Measurements from ENCODE around the gene ORMDL2.
A peak's percentile ranks its signal among the peaks of the same experiment; 100 is the strongest.

The ORMDL2 gene

GRCh38 chr12:55829967-55830600 is 12.2 kb downstream of the ORMDL2 start:
- Histone ChIP-seq H3K4me3 (ENCODE audit: low read length in 2 of 2) (peak overlapping the region; percentile 63 to 98), H3K79me1 (ENCODE audit: low read depth, low read length) (peaks cover 5% of the 10 kb centered on the region), H3K27ac (replicated peaks; ENCODE audit: low read length) (peak overlapping the region; percentile 86), H4K91ac (ENCODE audit: low read depth, low read length, poor library complexity) (no peak overlapping the region), H3K4ac (ENCODE audit: low read length) (no peak overlapping the region), H4K8ac (ENCODE audit: low read depth, low read length) (no peak overlapping the region), H3K14ac (ENCODE audit: low read length) (peak overlapping the region; percentile 49), H3K9me3 (replicated peaks in 1 of 2; ENCODE audit: control insufficient read depth in 2 of 2, insufficient read depth in 1 of 2, low read depth in 1 of 2, low read length in 2 of 2) (no peaks in the 10 kb centered on the region), H3K27me3 (ENCODE audit: control insufficient read depth in 3 of 3, insufficient read depth in 3 of 3, low read depth in 1 of 3, low read length in 3 of 3) (no peaks in the 10 kb centered on the region), H2AFZ (ENCODE audit: low read length) (peak overlapping the region; percentile 91), H3K4me1 (ENCODE audit: control insufficient read depth in 2 of 2, insufficient read depth in 1 of 2, low read depth in 1 of 2, low read length in 2 of 2) (peaks cover 7 to 14% of the 10 kb centered on the region in 2 donors), H3K36me3 (replicated peaks in 1 of 2; ENCODE audit: control insufficient read depth in 2 of 2, insufficient read depth in 2 of 2, low read length in 2 of 2) (peaks cover 2 to 28% of the 10 kb centered on the region in 2 donors), H2BK15ac (ENCODE audit: low read length) (no peak overlapping the region), H2AK5ac (ENCODE audit: low read depth, low read length) (peak overlapping the region; percentile 46), H3K4me2 (ENCODE audit: insufficient read depth, low read length, poor library complexity, severe bottlenecking) (peak overlapping the region; percentile 74), H3K23ac (ENCODE audit: low read depth, low read length, poor library complexity) (peak overlapping the region; percentile 85), H2BK5ac (ENCODE audit: low read length) (peak overlapping the region; percentile 46), H3K9ac (ENCODE audit: low read depth, low read length, poor library complexity) (peak overlapping the region; percentile 93), H2BK120ac (ENCODE audit: low read depth, low read length) (peak overlapping the region; percentile 49), H2BK12ac (ENCODE audit: low read length) (no peak overlapping the region), H3K18ac (ENCODE audit: low read length) (peak overlapping the region; percentile 96)
- DNase-seq (ENCODE audit: low spot score): no peak
- WGBS, 2 donors (ENCODE audit: extremely low coverage in 2 of 2, insufficient read length in 2 of 2, insufficient replicate concordance in 1 of 2): no CpG with 5 or more reads among the region's 37 CpGs

GRCh38 chr12:55830601-55831446 is 13.0 kb downstream of the ORMDL2 start:
- Histone ChIP-seq H3K9ac (ENCODE audit: low read depth, low read length, poor library complexity) (peak overlapping the region; percentile 89), H3K4me2 (ENCODE audit: insufficient read depth, low read length, poor library complexity, severe bottlenecking) (peak overlapping the region; percentile 74), H2AFZ (ENCODE audit: low read length) (peak overlapping the region; percentile 91), H2AK5ac (ENCODE audit: low read depth, low read length) (peak overlapping the region; percentile 9), H3K79me1 (ENCODE audit: low read depth, low read length) (peaks cover 5% of the 10 kb centered on the region), H3K27me3 (ENCODE audit: control insufficient read depth in 3 of 3, insufficient read depth in 3 of 3, low read depth in 1 of 3, low read length in 3 of 3) (no peaks in the 10 kb centered on the region), H2BK5ac (ENCODE audit: low read length) (peak overlapping the region; percentile 46), H2BK15ac (ENCODE audit: low read length) (no peak overlapping the region), H3K4me1 (ENCODE audit: control insufficient read depth in 2 of 2, insufficient read depth in 1 of 2, low read depth in 1 of 2, low read length in 2 of 2) (peaks cover 7 to 14% of the 10 kb centered on the region in 2 donors), H3K36me3 (replicated peaks in 1 of 2; ENCODE audit: control insufficient read depth in 2 of 2, insufficient read depth in 2 of 2, low read length in 2 of 2) (peaks cover 2 to 24% of the 10 kb centered on the region in 2 donors), H4K8ac (ENCODE audit: low read depth, low read length) (no peak overlapping the region), H3K27ac (replicated peaks; ENCODE audit: low read length) (peak overlapping the region; percentile 86), H3K23ac (ENCODE audit: low read depth, low read length, poor library complexity) (no peak overlapping the region), H3K14ac (ENCODE audit: low read length) (no peak overlapping the region), H3K4me3 (ENCODE audit: low read length in 2 of 2) (peak overlapping the region; percentile 63 to 98), H2BK120ac (ENCODE audit: low read depth, low read length) (no peak overlapping the region), H4K91ac (ENCODE audit: low read depth, low read length, poor library complexity) (no peak overlapping the region), H3K18ac (ENCODE audit: low read length) (peak overlapping the region; percentile 86), H3K4ac (ENCODE audit: low read length) (no peak overlapping the region), H2BK12ac (ENCODE audit: low read length) (no peak overlapping the region), H3K9me3 (replicated peaks in 1 of 2; ENCODE audit: control insufficient read depth in 2 of 2, insufficient read depth in 1 of 2, low read depth in 1 of 2, low read length in 2 of 2) (no peaks in the 10 kb centered on the region)
- WGBS, 2 donors (ENCODE audit: extremely low coverage in 2 of 2, insufficient read length in 2 of 2, insufficient replicate concordance in 1 of 2): no CpG with 5 or more reads among the region's 23 CpGs
- peak; percentile 82 for DNase-seq (ENCODE audit: low spot score)

DNA sequence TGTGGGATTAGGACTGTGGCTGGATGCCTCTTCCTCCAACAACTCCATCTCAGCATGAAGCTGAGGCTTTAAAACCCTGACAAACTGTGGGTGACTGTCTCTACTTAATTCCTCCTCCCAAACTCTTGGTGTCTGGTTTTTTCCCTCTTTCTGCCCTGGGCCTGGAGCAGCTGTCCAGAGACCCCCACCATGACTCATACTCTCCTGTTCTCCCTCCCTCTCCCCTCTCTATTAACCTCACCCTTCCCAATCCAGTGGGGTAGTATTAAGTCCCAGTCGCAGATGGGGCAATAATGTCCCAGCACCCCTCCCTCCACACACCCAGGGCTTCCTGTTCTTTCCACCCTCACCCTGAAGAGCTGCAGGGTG is 13.6 kb downstream of the ORMDL2 start:
- Histone ChIP-seq H3K4me2 (ENCODE audit: insufficient read depth, low read length, poor library complexity, severe bottlenecking) (no peak overlapping the region), H3K4me1 (ENCODE audit: control insufficient read depth in 2 of 2, insufficient read depth in 1 of 2, low read depth in 1 of 2, low read length in 2 of 2) (peaks cover 7 to 14% of the 10 kb centered on the region in 2 donors), H3K23ac (ENCODE audit: low read depth, low read length, poor library complexity) (no peak overlapping the region), H3K36me3 (replicated peaks in 1 of 2; ENCODE audit: control insufficient read depth in 2 of 2, insufficient read depth in 2 of 2, low read length in 2 of 2) (peaks cover 2 to 19% of the 10 kb centered on the region in 2 donors), H3K4ac (ENCODE audit: low read length) (no peak overlapping the region), H2BK5ac (ENCODE audit: low read length) (no peak overlapping the region), H3K4me3 (ENCODE audit: low read length in 2 of 2) (peak overlapping the region; percentile 63 to 98), H3K27me3 (ENCODE audit: control insufficient read depth in 3 of 3, insufficient read depth in 3 of 3, low read depth in 1 of 3, low read length in 3 of 3) (no peaks in the 10 kb centered on the region), H3K27ac (replicated peaks; ENCODE audit: low read length) (no peak overlapping the region), H2BK120ac (ENCODE audit: low read depth, low read length) (no peak overlapping the region), H3K18ac (ENCODE audit: low read length) (no peak overlapping the region), H3K9ac (ENCODE audit: low read depth, low read length, poor library complexity) (no peak overlapping the region), H2AFZ (ENCODE audit: low read length) (no peak overlapping the region), H2BK15ac (ENCODE audit: low read length) (no peak overlapping the region), H2BK12ac (ENCODE audit: low read length) (no peak overlapping the region), H3K79me1 (ENCODE audit: low read depth, low read length) (peaks cover 5% of the 10 kb centered on the region), H4K91ac (ENCODE audit: low read depth, low read length, poor library complexity) (no peak overlapping the region), H3K14ac (ENCODE audit: low read length) (no peak overlapping the region), H3K9me3 (replicated peaks in 1 of 2; ENCODE audit: control insufficient read depth in 2 of 2, insufficient read depth in 1 of 2, low read depth in 1 of 2, low read length in 2 of 2) (no peaks in the 10 kb centered on the region), H2AK5ac (ENCODE audit: low read depth, low read length) (no peak overlapping the region), H4K8ac (ENCODE audit: low read depth, low read length) (no peak overlapping the region)
- no CpG with 5 or more reads among the region's 1 CpG for WGBS, 2 donors (ENCODE audit: extremely low coverage in 2 of 2, insufficient read length in 2 of 2, insufficient replicate concordance in 1 of 2)
- no peak for DNase-seq (ENCODE audit: low spot score)

- H3K14ac ChIP-seq (ENCODE audit: low read length): no peak overlapping the region
- no peak overlapping the region for H3K9ac ChIP-seq (ENCODE audit: low read depth, low read length, poor library complexity)
- peaks cover 0 to 5% of the 10 kb centered on the region in 2 donors for H3K36me3 ChIP-seq (replicated peaks in 1 of 2; ENCODE audit: control insufficient read depth in 2 of 2, insufficient read depth in 2 of 2, low read length in 2 of 2)
- H4K91ac ChIP-seq (ENCODE audit: low read depth, low read length, poor library complexity): no peak overlapping the region
- H3K4me1 ChIP-seq (ENCODE audit: control insufficient read depth in 2 of 2, insufficient read depth in 1 of 2, low read depth in 1 of 2, low read length in 2 of 2): peaks cover 5 to 8% of the 10 kb centered on the region in 2 donors
- no peak overlapping the region for H3K23ac ChIP-seq (ENCODE audit: low read depth, low read length, poor library complexity)
- H3K9me3 ChIP-seq (replicated peaks in 1 of 2; ENCODE audit: control insufficient read depth in 2 of 2, insufficient read depth in 1 of 2, low read depth in 1 of 2, low read length in 2 of 2): no peaks in the 10 kb centered on the region
- no peak overlapping the region for H3K27ac ChIP-seq (replicated peaks; ENCODE audit: low read length)
- no peak overlapping the region for H2AFZ ChIP-seq (ENCODE audit: low read length)
- no peaks in the 10 kb centered on the region for H3K79me1 ChIP-seq (ENCODE audit: low read depth, low read length)
- H2BK120ac ChIP-seq (ENCODE audit: low read depth, low read length): no peak overlapping the region
- H2BK15ac ChIP-seq (ENCODE audit: low read length): no peak overlapping the region
- no peak overlapping the region for H3K4ac ChIP-seq (ENCODE audit: low read length)
- H2BK12ac ChIP-seq (ENCODE audit: low read length): peak overlapping the region; percentile 60
- no peak overlapping the region for H3K4me2 ChIP-seq (ENCODE audit: insufficient read depth, low read length, poor library complexity, severe bottlenecking)
- DNase-seq (ENCODE audit: low spot score): no peak
- no peak overlapping the region for H4K8ac ChIP-seq (ENCODE audit: low read depth, low read length)
- H3K4me3 ChIP-seq (ENCODE audit: low read length in 2 of 2): no peak overlapping the region
- H2AK5ac ChIP-seq (ENCODE audit: low read depth, low read length): peak overlapping the region; percentile 18
- no peak overlapping the region for H3K18ac ChIP-seq (ENCODE audit: low read length)
- H2BK5ac ChIP-seq (ENCODE audit: low read length): no peak overlapping the region
- H3K27me3 ChIP-seq (ENCODE audit: control insufficient read depth in 3 of 3, insufficient read depth in 3 of 3, low read depth in 1 of 3, low read length in 3 of 3): no peaks in the 10 kb centered on the region
- no CpG with 5 or more reads among the region's 10 CpGs for WGBS, 2 donors (ENCODE audit: extremely low coverage in 2 of 2, insufficient read length in 2 of 2, insufficient replicate concordance in 1 of 2)
Measured at GRCh38 chr12:55833056-55833455, 15.2 kb downstream of the ORMDL2 start.
